ENCODE results near the gene TMF1. TPM values are rescaled to one million over a fixed set of nuclear protein-coding genes. Genes with fewer than 3 reads are reported as not detected.

The TMF1 gene
- total RNA-seq, 1 donor from 2014 or later = 34.6 TPM

GRCh38 chr3:69011096-69011730 lies 40.9 kb downstream of the TMF1 start:
- Mint-ChIP-seq H3K4me3 (peak overlapping the region; percentile 46), H3K36me3 (peaks cover under 1% of the 10 kb centered on the region), H3K9me3 (no peaks in the 10 kb centered on the region), H3K27ac (no peak overlapping the region), H3K4me1 (ENCODE audit: unreplicated experiment) (peaks cover 19% of the 10 kb centered on the region), H3K27me3 (peaks cover 7% of the 10 kb centered on the region)
- no peak for DNase-seq (ENCODE audit: extremely low spot score, unreplicated experiment)
- TF ChIP-seq, protein P1, sequence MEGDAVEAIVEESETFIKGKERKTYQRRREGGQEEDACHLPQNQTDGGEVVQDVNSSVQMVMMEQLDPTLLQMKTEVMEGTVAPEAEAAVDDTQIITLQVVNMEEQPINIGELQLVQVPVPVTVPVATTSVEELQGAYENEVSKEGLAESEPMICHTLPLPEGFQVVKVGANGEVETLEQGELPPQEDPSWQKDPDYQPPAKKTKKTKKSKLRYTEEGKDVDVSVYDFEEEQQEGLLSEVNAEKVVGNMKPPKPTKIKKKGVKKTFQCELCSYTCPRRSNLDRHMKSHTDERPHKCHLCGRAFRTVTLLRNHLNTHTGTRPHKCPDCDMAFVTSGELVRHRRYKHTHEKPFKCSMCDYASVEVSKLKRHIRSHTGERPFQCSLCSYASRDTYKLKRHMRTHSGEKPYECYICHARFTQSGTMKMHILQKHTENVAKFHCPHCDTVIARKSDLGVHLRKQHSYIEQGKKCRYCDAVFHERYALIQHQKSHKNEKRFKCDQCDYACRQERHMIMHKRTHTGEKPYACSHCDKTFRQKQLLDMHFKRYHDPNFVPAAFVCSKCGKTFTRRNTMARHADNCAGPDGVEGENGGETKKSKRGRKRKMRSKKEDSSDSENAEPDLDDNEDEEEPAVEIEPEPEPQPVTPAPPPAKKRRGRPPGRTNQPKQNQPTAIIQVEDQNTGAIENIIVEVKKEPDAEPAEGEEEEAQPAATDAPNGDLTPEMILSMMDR (conservative IDR thresholded peaks at IDR 0.05) = no peak

DNA sequence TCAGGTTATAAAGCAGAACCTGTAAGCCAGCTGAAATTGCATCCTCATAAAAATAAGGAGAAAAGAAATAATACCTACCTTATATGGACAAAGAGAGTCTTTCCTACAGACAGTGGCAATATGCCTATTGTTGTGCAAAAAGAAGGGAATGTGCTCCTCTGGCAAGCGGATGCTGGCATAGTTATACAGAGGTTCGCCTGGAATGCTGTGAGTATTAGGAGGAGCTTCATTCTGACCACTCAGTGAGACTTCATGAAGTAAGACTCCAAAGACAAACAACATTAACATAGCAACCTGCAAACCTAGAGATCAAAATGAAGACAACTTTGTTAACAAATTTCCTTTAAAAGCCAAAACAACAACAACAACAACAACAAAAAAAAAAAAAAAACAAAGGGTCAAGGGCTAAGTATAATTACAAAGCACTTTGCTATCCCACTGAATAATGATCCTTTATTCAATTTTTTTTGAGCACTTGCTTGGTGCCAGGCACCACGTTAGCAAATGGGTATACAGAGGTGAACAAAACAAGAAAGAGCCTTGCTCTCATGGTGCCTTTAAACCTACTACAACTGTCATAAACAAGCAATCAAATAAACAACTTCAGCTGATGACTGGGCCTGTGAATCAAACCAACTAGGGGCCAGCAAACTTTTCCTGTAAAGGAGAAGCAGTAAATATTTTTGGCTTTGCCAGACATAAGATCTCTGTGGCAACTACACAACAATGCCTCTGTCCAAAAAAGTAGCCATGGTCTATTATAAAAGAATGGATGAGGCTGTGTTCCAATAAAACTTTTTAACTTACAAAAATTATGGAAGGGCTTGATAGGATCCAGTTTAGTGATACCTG lies 42.3 kb downstream of the TMF1 start:
- no peaks in the 10 kb centered on the region for H3K9me3 Mint-ChIP-seq
- TF ChIP-seq, protein P1 (conservative IDR thresholded peaks at IDR 0.05) = no peak
- peaks cover 7% of the 10 kb centered on the region for H3K27me3 Mint-ChIP-seq
- peaks cover 11% of the 10 kb centered on the region for H3K36me3 Mint-ChIP-seq
- H3K4me1 Mint-ChIP-seq (ENCODE audit: unreplicated experiment) = peaks cover 19% of the 10 kb centered on the region
- peak overlapping the region; percentile 26 for H3K4me3 Mint-ChIP-seq
- no peak overlapping the region for H3K27ac Mint-ChIP-seq
- no peak for DNase-seq (ENCODE audit: extremely low spot score, unreplicated experiment)

DNA sequence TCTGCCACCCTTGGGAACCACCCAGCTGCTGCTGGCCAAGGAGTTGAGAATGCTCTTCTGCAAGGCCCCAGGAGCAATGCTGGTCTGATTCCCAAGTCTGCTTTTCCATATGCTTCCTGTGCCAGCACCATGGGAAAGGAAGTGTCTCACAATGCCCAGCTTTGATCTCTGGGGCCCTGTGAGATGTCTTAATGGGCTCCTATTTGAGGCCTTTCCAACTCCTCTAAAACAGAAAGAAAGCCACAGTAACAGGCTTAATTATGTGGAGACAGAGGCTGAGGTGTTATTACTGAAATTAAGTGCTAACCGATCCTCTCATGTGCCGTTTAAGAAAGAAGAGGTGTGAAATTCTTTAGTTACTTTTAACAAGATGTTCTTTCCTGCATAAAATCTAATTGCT lies 43.2 kb downstream of the TMF1 start:
- Mint-ChIP-seq H3K27ac (no peak overlapping the region), H3K36me3 (peaks cover 11% of the 10 kb centered on the region), H3K27me3 (peaks cover 7% of the 10 kb centered on the region), H3K4me1 (ENCODE audit: unreplicated experiment) (peaks cover 15% of the 10 kb centered on the region), H3K9me3 (no peaks in the 10 kb centered on the region), H3K4me3 (no peak overlapping the region)
- DNase-seq (ENCODE audit: extremely low spot score, unreplicated experiment) = no peak
- TF ChIP-seq, protein P1 (conservative IDR thresholded peaks at IDR 0.05) = no peak

DNA sequence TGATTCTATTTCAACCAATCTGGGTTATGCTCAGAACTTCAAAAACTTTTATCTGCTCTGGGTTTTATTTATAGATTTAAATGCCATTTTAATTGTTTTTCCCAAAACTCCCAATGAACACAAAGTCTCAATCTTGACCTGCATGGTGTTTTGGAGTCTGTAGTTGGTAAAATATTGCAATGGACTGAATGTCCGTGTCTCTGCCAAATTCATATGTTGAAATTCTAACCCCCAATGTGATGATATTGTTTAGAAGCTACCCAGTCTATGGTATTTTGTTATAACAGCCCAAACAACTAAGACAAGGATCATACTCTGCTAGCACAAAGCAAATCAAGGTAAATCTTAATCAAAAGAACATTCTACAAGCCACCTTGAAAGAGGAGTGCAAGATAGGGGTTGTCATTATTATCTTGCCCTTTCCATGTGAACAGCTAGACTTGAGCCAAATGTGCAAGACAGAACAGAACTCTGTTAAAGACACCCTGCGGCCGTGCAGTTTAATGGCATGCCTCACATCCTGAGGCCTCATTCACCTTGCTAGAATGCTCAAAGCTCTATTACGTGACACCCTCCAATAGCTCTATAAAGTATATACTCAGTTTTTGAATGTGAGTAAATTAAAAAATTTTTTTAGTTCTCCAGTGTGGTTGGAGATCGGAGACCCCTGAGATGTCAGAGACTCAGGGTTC lies 46.2 kb downstream of the TMF1 start:
- Mint-ChIP-seq H3K27ac (no peak overlapping the region), H3K4me1 (ENCODE audit: unreplicated experiment) (peaks cover 4% of the 10 kb centered on the region), H3K36me3 (peaks cover 18% of the 10 kb centered on the region), H3K9me3 (no peaks in the 10 kb centered on the region), H3K4me3 (no peak overlapping the region), H3K27me3 (no peaks in the 10 kb centered on the region)
- TF ChIP-seq, protein P1 (conservative IDR thresholded peaks at IDR 0.05) = no peak
- DNase-seq (ENCODE audit: extremely low spot score, unreplicated experiment) = no peak

DNA sequence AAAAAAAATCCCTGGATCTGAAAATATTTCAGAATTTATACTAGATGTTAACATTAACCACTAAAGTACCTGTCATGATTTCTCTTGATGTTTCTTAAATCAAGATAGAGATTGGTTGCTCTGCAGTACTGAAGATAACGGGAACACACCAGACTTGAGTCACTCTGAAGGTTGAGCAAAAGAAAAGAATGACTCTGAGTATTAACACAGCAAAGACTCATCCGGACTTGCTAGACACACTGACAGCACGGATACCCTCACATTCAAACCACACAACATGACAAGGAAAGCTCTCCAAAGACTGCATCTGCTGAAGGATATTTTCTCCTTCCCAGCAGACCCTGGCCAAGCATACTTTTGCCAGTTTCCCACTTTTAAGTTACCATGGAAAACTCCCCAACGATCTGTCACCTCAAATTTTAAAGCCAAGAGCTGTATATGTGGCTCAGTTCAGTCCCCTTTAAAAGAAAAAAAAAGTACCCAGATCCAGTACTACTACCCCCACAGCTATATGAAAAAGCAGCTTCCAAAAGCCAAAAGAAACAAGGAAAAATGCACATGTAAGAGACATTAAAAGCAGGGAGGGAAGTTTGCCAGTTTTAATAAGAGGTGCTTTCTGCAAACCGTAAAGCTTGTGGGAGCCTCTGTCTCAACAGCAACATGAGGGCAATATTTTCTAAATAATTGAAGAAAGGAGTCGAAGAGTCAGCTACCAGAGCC lies 46.9 kb downstream of the TMF1 start:
- Mint-ChIP-seq H3K4me1 (ENCODE audit: unreplicated experiment) (peaks cover 4% of the 10 kb centered on the region), H3K36me3 (peaks cover 18% of the 10 kb centered on the region), H3K27me3 (no peaks in the 10 kb centered on the region), H3K9me3 (no peaks in the 10 kb centered on the region), H3K4me3 (no peak overlapping the region), H3K27ac (no peak overlapping the region)
- DNase-seq (ENCODE audit: extremely low spot score, unreplicated experiment) = no peak
- TF ChIP-seq, protein P1 (conservative IDR thresholded peaks at IDR 0.05) = no peak
